ENCODE data around the gene AHCY. TPM values are rescaled to one million over a fixed set of nuclear protein-coding genes. Genes with fewer than 3 reads are reported as not detected.
A peak's percentile ranks its signal among the peaks of the same experiment; 100 is the strongest.

Gene AHCY
- total and polyA plus RNA-seq, 2 donors (not counting 1 experiment from before 2014, with no cell fraction given): 68.4 to 78.3 TPM

DNA sequence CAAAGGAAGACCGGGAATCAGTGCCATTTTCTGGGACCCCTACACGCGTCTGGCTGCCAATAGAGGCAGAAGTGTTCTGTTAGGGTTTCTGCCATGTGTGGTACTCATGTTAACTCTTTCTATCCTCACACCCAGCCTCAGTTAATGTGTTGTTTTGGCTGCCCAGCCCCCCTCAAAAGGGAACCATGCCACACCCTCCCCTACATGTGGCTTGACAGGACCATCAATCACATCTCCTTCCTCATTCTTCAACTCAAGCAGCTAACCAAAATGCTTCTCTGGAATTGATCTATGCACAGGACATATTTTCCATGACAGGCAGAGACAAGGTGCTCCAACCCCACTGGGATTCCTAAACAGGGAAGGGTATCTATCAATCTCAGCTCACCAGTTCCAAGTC, 22.0 kb downstream of the AHCY start:
- Histone ChIP-seq H3K4me1 (ENCODE audit: control insufficient read depth, extremely low read depth, insufficient read depth, low read length) (no peaks in the 10 kb centered on the region), H3K79me2 (ENCODE audit: control insufficient read depth, insufficient read depth, low read length) (no peaks in the 10 kb centered on the region), H2AFZ (ENCODE audit: low read length) (no peak overlapping the region), H4K20me1 (ENCODE audit: control insufficient read depth, extremely low read depth, insufficient read depth, low read length) (no peaks in the 10 kb centered on the region), H3K36me3 (ENCODE audit: control insufficient read depth, insufficient read depth, low read length) (peaks cover 8% of the 10 kb centered on the region), H3K9me3 (ENCODE audit: control insufficient read depth, insufficient read depth, low read depth, low read length) (no peaks in the 10 kb centered on the region), H3K27ac (ENCODE audit: insufficient read depth, low read length) (no peak overlapping the region), H3K9ac (ENCODE audit: insufficient read depth, low read length) (no peak overlapping the region), H3K4me3 (replicated peaks in 1 of 4; ENCODE audit: control extremely low read depth in 1 of 4, insufficient read depth in 1 of 4, low read depth in 3 of 4, low read length in 4 of 4) (no peak overlapping the region), H3K4me2 (ENCODE audit: extremely low read depth, insufficient read depth, low read length) (no peak overlapping the region), H3K27me3 (ENCODE audit: control insufficient read depth, insufficient read depth, low read length) (no peaks in the 10 kb centered on the region)
- no peak for DNase-seq (ENCODE audit: low read depth in 2 of 2)
- TF ChIP-seq, protein P1, sequence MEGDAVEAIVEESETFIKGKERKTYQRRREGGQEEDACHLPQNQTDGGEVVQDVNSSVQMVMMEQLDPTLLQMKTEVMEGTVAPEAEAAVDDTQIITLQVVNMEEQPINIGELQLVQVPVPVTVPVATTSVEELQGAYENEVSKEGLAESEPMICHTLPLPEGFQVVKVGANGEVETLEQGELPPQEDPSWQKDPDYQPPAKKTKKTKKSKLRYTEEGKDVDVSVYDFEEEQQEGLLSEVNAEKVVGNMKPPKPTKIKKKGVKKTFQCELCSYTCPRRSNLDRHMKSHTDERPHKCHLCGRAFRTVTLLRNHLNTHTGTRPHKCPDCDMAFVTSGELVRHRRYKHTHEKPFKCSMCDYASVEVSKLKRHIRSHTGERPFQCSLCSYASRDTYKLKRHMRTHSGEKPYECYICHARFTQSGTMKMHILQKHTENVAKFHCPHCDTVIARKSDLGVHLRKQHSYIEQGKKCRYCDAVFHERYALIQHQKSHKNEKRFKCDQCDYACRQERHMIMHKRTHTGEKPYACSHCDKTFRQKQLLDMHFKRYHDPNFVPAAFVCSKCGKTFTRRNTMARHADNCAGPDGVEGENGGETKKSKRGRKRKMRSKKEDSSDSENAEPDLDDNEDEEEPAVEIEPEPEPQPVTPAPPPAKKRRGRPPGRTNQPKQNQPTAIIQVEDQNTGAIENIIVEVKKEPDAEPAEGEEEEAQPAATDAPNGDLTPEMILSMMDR (conservative IDR thresholded peaks at IDR 0.05 in 1 of 2, IDR thresholded peaks at IDR 0.05 in 1 of 2; ENCODE audit: low read depth in 1 of 2, low read length in 2 of 2): no peak
- TF ChIP-seq EZH2 (IDR thresholded peaks at IDR 0.05; ENCODE audit: low read length, missing control alignments): no peak

GRCh38 chr20:34274694-34275093, 28.5 kb downstream of the AHCY start:
- Histone ChIP-seq H3K9ac (ENCODE audit: insufficient read depth, low read length) (no peak overlapping the region), H3K4me3 (replicated peaks in 1 of 4; ENCODE audit: control extremely low read depth in 1 of 4, insufficient read depth in 1 of 4, low read depth in 3 of 4, low read length in 4 of 4) (no peak overlapping the region), H3K9me3 (ENCODE audit: control insufficient read depth, insufficient read depth, low read depth, low read length) (no peaks in the 10 kb centered on the region), H3K79me2 (ENCODE audit: control insufficient read depth, insufficient read depth, low read length) (no peaks in the 10 kb centered on the region), H3K4me2 (ENCODE audit: extremely low read depth, insufficient read depth, low read length) (no peak overlapping the region), H3K27ac (ENCODE audit: insufficient read depth, low read length) (no peak overlapping the region), H3K27me3 (ENCODE audit: control insufficient read depth, insufficient read depth, low read length) (no peaks in the 10 kb centered on the region), H4K20me1 (ENCODE audit: control insufficient read depth, extremely low read depth, insufficient read depth, low read length) (no peaks in the 10 kb centered on the region), H3K36me3 (ENCODE audit: control insufficient read depth, insufficient read depth, low read length) (no peaks in the 10 kb centered on the region), H2AFZ (ENCODE audit: low read length) (no peak overlapping the region), H3K4me1 (ENCODE audit: control insufficient read depth, extremely low read depth, insufficient read depth, low read length) (no peaks in the 10 kb centered on the region)
- TF ChIP-seq, protein P1 (conservative IDR thresholded peaks at IDR 0.05 in 1 of 2, IDR thresholded peaks at IDR 0.05 in 1 of 2; ENCODE audit: low read depth in 1 of 2, low read length in 2 of 2): no peak
- TF ChIP-seq EZH2 (IDR thresholded peaks at IDR 0.05; ENCODE audit: low read length, missing control alignments): no peak
- no peak for DNase-seq (ENCODE audit: low read depth in 2 of 2)

DNA sequence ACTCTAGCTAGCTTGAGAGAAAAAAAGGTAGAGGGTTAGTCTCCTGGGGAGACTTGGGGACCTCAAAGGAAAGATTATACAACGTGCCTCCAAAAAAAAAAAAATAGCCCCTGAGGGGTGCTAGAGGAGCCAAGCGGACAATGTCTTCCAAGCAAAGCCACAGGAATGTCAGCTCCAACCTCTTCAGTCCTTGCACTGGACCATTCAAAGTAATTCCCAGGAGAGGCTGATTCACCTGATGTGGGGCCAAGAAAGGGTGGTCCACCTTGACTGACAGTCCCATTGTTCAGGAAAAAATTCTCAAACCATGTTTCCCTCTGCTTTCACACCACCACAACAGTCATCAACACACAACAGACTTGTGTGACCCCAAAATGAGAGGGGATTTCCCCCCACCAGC, 31.2 kb downstream of the AHCY start:
- no peak overlapping the region for H3K4me2 ChIP-seq (ENCODE audit: extremely low read depth, insufficient read depth, low read length)
- no peaks in the 10 kb centered on the region for H3K36me3 ChIP-seq (ENCODE audit: control insufficient read depth, insufficient read depth, low read length)
- H3K4me3 ChIP-seq (replicated peaks in 1 of 4; ENCODE audit: control extremely low read depth in 1 of 4, insufficient read depth in 1 of 4, low read depth in 3 of 4, low read length in 4 of 4): no peak overlapping the region
- H3K4me1 ChIP-seq (ENCODE audit: control insufficient read depth, extremely low read depth, insufficient read depth, low read length): no peaks in the 10 kb centered on the region
- H3K9me3 ChIP-seq (ENCODE audit: control insufficient read depth, insufficient read depth, low read depth, low read length): no peaks in the 10 kb centered on the region
- no peak overlapping the region for H3K27ac ChIP-seq (ENCODE audit: insufficient read depth, low read length)
- no peaks in the 10 kb centered on the region for H3K27me3 ChIP-seq (ENCODE audit: control insufficient read depth, insufficient read depth, low read length)
- DNase-seq (ENCODE audit: low read depth in 2 of 2): peak in 1 of 2 donors; percentile 93
- H3K79me2 ChIP-seq (ENCODE audit: control insufficient read depth, insufficient read depth, low read length): no peaks in the 10 kb centered on the region
- no peak overlapping the region for H2AFZ ChIP-seq (ENCODE audit: low read length)
- H3K9ac ChIP-seq (ENCODE audit: insufficient read depth, low read length): no peak overlapping the region
- no peak for TF ChIP-seq EZH2 (IDR thresholded peaks at IDR 0.05; ENCODE audit: low read length, missing control alignments)
- TF ChIP-seq, protein P1 (conservative IDR thresholded peaks at IDR 0.05 in 1 of 2, IDR thresholded peaks at IDR 0.05 in 1 of 2; ENCODE audit: low read depth in 1 of 2, low read length in 2 of 2): no peak
- H4K20me1 ChIP-seq (ENCODE audit: control insufficient read depth, extremely low read depth, insufficient read depth, low read length): no peaks in the 10 kb centered on the region
